Neuronal stem cell (in vitro differentiated cells): ENCODE results near the gene HTD2.
A peak's percentile ranks its signal among the peaks of the same experiment; 100 is the strongest.

Experiments used
- DNase-seq: peaks from one replicate; pipeline ENCODE4 v3.0.0-alpha.2; 2013; ENCODE audit warnings: low spot score
- H2AFZ ChIP-seq: one replicate; pipeline ENCODE4 v1.6.1; 2013; ENCODE audit warnings: mild to moderate bottlenecking, low read length, inconsistent platforms
- H2AK5ac ChIP-seq: 2 replicates; pipeline ENCODE4 v1.6.1; 2013; ENCODE audit warnings: low read depth, mild to moderate bottlenecking, inconsistent platforms, low read length, moderate library complexity, mixed read lengths
- H2BK120ac ChIP-seq: 2 replicates; pipeline ENCODE4 v1.6.1; 2013; ENCODE audit warnings: low read depth, mild to moderate bottlenecking, inconsistent platforms, low read length, moderate library complexity, mixed read lengths
- H2BK12ac ChIP-seq: one replicate; pipeline ENCODE4 v1.6.1; 2013; ENCODE audit warnings: low read length, inconsistent platforms
- H2BK15ac ChIP-seq: 2 replicates; pipeline ENCODE4 v1.6.1; 2013; ENCODE audit warnings: mild to moderate bottlenecking, low read length, inconsistent platforms, mixed read lengths
- H2BK5ac ChIP-seq: one replicate; pipeline ENCODE4 v1.6.1; 2013; ENCODE audit warnings: inconsistent platforms, mild to moderate bottlenecking, low read length, moderate library complexity
- H3K14ac ChIP-seq: one replicate; pipeline ENCODE4 v1.6.1; 2013; ENCODE audit warnings: low read length, inconsistent platforms
- H3K18ac ChIP-seq: 2 replicates; pipeline ENCODE4 v1.6.1; 2013; ENCODE audit warnings: low read length, inconsistent platforms
- H3K23ac ChIP-seq: 2 replicates; pipeline ENCODE4 v1.6.1; 2013; ENCODE audit warnings: low read depth, mild to moderate bottlenecking, mixed read lengths, low read length, inconsistent platforms; ENCODE audit not compliant: poor library complexity
- H3K27ac ChIP-seq: replicated peaks from 3 replicates; pipeline ENCODE4 v1.5.1; 2013; ENCODE audit warnings: low read length, inconsistent platforms
- H3K27me3 ChIP-seq, 3 experiments: 2 replicates each; pipeline ENCODE4 v1.6.1; 2013; ENCODE audit warnings: low read length in 3 of 3, mild to moderate bottlenecking in 2 of 3, inconsistent platforms in 1 of 3, low read depth in 1 of 3, mixed read lengths in 1 of 3, moderate library complexity in 1 of 3; ENCODE audit not compliant: control insufficient read depth in 3 of 3, insufficient read depth in 3 of 3
- H3K36me3 ChIP-seq, 2 donors: replicated peaks in 1 of 2; 2 replicates each; pipeline ENCODE4 v1.6.1; 2013; ENCODE audit warnings: low read length in 2 of 2; ENCODE audit not compliant: control insufficient read depth in 2 of 2, insufficient read depth in 2 of 2
- H3K4ac ChIP-seq: 2 replicates; pipeline ENCODE4 v1.6.1; 2013; ENCODE audit warnings: inconsistent platforms, mild to moderate bottlenecking, low read length, moderate library complexity
- H3K4me1 ChIP-seq, 2 donors: 1 replicate in 1 of 2; 2 replicates in 1 of 2; pipeline ENCODE4 v1.6.1; 2013; ENCODE audit warnings: low read length in 2 of 2, low read depth in 1 of 2; ENCODE audit not compliant: control insufficient read depth in 2 of 2, insufficient read depth in 1 of 2
- H3K4me2 ChIP-seq: one replicate; pipeline ENCODE4 v1.6.1; 2013; ENCODE audit warnings: mild to moderate bottlenecking, low read length, inconsistent platforms; ENCODE audit not compliant: insufficient read depth, poor library complexity, severe bottlenecking
- H3K4me3 ChIP-seq, 2 donors: 2 replicates each; pipeline ENCODE4 v1.5.1; 2013; ENCODE audit warnings: low read length in 2 of 2, mild to moderate bottlenecking in 2 of 2, inconsistent platforms in 1 of 2, moderate library complexity in 1 of 2
- H3K79me1 ChIP-seq: one replicate; pipeline ENCODE4 v1.6.1; 2013; ENCODE audit warnings: low read depth, mild to moderate bottlenecking, inconsistent platforms, low read length, moderate library complexity
- H3K9ac ChIP-seq: one replicate; pipeline ENCODE4 v1.6.1; 2013; ENCODE audit warnings: mild to moderate bottlenecking, low read depth, low read length, inconsistent platforms; ENCODE audit not compliant: poor library complexity
- H3K9me3 ChIP-seq, 2 donors: replicated peaks in 1 of 2; 2 replicates each; pipeline versions ENCODE3 to v1.6.1; 2013; ENCODE audit warnings: low read length in 2 of 2, mild to moderate bottlenecking in 2 of 2, inconsistent platforms in 1 of 2, low read depth in 1 of 2, mixed read lengths in 1 of 2, moderate library complexity in 1 of 2; ENCODE audit not compliant: control insufficient read depth in 2 of 2, insufficient read depth in 1 of 2
- H4K8ac ChIP-seq: one replicate; pipeline ENCODE4 v1.6.1; 2013; ENCODE audit warnings: low read depth, mild to moderate bottlenecking, inconsistent platforms, low read length, moderate library complexity
- H4K91ac ChIP-seq: one replicate; pipeline ENCODE4 v1.6.1; 2013; ENCODE audit warnings: low read length, low read depth, mild to moderate bottlenecking, inconsistent platforms; ENCODE audit not compliant: poor library complexity
- WGBS, 2 donors: extraction: QIAGEN DNeasy Blood & Tissue Kit; methylation state at CpG; one replicate each; pipeline ENCODE4 v1.1.7; 2013; ENCODE audit warnings: missing lambda C conversion rate in 2 of 2, mixed read lengths in 1 of 2; ENCODE audit not compliant: insufficient read length in 2 of 2, insufficient replicate concordance in 1 of 2; ENCODE audit errors: extremely low coverage in 2 of 2; 5-methylcytosine and 5-hydroxymethylcytosine counted together

Gene HTD2

DNA sequence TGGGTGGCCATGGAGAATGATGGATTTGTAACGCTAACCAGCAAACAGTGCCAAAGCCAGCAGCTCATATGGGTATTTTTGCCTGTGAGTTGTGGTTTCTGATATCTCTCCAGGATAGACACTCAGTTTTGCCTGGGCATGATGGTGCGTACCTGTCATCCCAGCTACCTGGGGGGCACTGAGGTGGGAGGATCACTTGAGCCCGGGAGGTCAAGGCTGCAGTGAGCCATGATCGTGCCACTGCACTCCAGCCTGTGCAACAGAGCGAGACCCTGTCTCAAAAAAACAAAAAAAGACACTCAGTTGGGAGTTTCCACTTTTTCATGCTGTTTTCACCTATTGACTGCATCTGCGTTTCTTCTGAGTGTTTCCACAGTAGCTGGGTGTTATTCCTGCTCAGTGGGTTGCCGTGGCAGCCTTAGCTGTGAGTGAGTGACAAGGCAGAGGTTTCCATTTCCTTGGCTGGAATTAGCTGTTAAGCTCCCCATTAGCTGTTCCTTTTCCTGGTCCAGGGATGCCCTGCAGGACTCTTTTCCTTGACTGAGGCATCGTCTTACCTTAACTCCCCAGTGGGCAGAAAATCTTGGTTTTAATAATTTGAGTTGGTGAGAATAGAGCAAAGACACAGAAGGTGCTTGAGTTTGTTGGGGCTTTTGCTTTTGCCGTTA, 14.5 kb upstream of the HTD2 start:
- no peaks in the 10 kb centered on the region for H3K79me1 ChIP-seq
- H2AFZ ChIP-seq, result no peak overlapping the region
- no CpG with 5 or more reads among the region's 9 CpGs for WGBS, 2 donors
- no peak overlapping the region for H2AK5ac ChIP-seq
- no peak overlapping the region for H2BK15ac ChIP-seq
- H3K27me3 ChIP-seq, result peaks cover 0 to 11% (median 0%) of the 10 kb centered on the region in 3 experiments
- H3K9me3 ChIP-seq, result peaks cover 5 to 6% of the 10 kb centered on the region in 2 donors
- no peak overlapping the region for H3K4me3 ChIP-seq
- H3K27ac ChIP-seq, result no peak overlapping the region
- H3K14ac ChIP-seq, result no peak overlapping the region
- no peak overlapping the region for H4K8ac ChIP-seq
- no peak overlapping the region for H3K4ac ChIP-seq
- peaks cover 0 to 10% of the 10 kb centered on the region in 2 donors for H3K36me3 ChIP-seq
- H3K23ac ChIP-seq, result no peak overlapping the region
- no peak overlapping the region for H4K91ac ChIP-seq
- no peak overlapping the region for H2BK5ac ChIP-seq
- no peak overlapping the region for H3K9ac ChIP-seq
- peaks cover 0 to 6% of the 10 kb centered on the region in 2 donors for H3K4me1 ChIP-seq
- H2BK120ac ChIP-seq, result no peak overlapping the region
- no peak for DNase-seq
- no peak overlapping the region for H2BK12ac ChIP-seq
- H3K4me2 ChIP-seq, result no peak overlapping the region
- H3K18ac ChIP-seq, result no peak overlapping the region

DNA sequence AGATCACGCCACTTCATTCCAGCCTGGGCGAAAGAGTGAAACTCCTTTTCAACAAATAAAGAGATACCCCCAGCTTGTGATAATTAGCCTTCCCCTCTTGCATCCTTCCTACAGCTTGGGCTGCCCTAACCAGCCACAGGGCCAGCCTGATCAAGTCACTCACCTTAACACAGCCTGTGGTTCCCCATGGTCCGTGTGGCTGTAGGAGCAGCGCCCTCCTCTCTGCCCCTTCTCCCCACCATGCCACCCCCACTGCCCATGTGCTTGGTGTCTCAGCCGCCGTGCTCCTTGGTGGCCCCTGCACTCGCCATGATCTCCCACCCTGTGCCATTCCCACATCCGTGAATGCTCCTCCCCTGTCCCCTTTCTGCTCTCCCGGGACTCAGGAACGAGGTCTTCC, 13.5 kb upstream of the HTD2 start:
- peaks cover 0 to 17% (median 0%) of the 10 kb centered on the region in 3 experiments for H3K27me3 ChIP-seq
- no peak overlapping the region for H2AFZ ChIP-seq
- no peak overlapping the region for H4K91ac ChIP-seq
- no peak overlapping the region for H2BK120ac ChIP-seq
- H3K4me1 ChIP-seq, result peaks cover 0 to 6% of the 10 kb centered on the region in 2 donors
- H2BK5ac ChIP-seq, result no peak overlapping the region
- no peak overlapping the region for H2AK5ac ChIP-seq
- H3K4me3 ChIP-seq, result no peak overlapping the region
- no peak overlapping the region for H2BK12ac ChIP-seq
- no peak overlapping the region for H3K27ac ChIP-seq
- H3K14ac ChIP-seq, result no peak overlapping the region
- peaks cover 5 to 6% of the 10 kb centered on the region in 2 donors for H3K9me3 ChIP-seq
- DNase-seq, result no peak
- no peak overlapping the region for H3K4ac ChIP-seq
- H3K4me2 ChIP-seq, result no peak overlapping the region
- no peak overlapping the region for H3K9ac ChIP-seq
- no CpG with 5 or more reads among the region's 10 CpGs for WGBS, 2 donors
- peak overlapping the region; percentile 43 for H3K23ac ChIP-seq
- no peak overlapping the region for H2BK15ac ChIP-seq
- peak overlapping the region; percentile 17 for H3K18ac ChIP-seq
- H3K36me3 ChIP-seq, result peaks cover 0 to 8% of the 10 kb centered on the region in 2 donors
- H3K79me1 ChIP-seq, result no peaks in the 10 kb centered on the region
- H4K8ac ChIP-seq, result no peak overlapping the region

DNA sequence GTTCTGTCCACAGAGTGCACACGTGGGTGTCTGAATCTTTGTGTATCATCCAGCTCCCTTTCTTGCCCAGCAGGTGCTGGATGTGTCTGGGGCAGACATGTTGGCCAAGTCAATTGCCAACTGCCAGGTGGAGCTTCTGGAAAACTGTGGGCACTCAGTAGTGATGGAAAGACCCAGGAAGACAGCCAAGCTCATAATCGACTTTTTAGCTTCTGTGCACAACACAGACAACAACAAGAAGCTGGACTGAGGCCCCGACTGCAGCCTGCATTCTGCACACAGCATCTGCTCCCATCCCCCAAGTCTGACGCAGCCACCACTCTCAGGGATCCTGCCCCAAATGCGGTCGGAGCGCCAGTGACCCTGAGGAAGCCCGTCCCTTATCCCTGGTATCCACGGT, 12.8 kb upstream of the HTD2 start:
- Histone ChIP-seq H2BK120ac (no peak overlapping the region), H3K4ac (no peak overlapping the region), H2AFZ (no peak overlapping the region), H3K4me3 (no peak overlapping the region), H3K27me3 (peaks cover 0 to 21% (median 0%) of the 10 kb centered on the region in 3 experiments), H3K14ac (no peak overlapping the region), H3K4me2 (no peak overlapping the region), H3K9me3 (peaks cover 3 to 5% of the 10 kb centered on the region in 2 donors), H3K9ac (no peak overlapping the region), H4K8ac (no peak overlapping the region), H3K18ac (no peak overlapping the region), H4K91ac (no peak overlapping the region), H3K27ac (no peak overlapping the region), H2BK15ac (no peak overlapping the region), H3K79me1 (no peaks in the 10 kb centered on the region), H2BK12ac (no peak overlapping the region), H3K36me3 (peaks cover 0 to 3% of the 10 kb centered on the region in 2 donors), H2AK5ac (no peak overlapping the region), H3K4me1 (peaks cover 0 to 6% of the 10 kb centered on the region in 2 donors), H3K23ac (no peak overlapping the region), H2BK5ac (no peak overlapping the region)
- WGBS, 2 donors, result no CpG with 5 or more reads among the region's 9 CpGs
- no peak for DNase-seq

DNA sequence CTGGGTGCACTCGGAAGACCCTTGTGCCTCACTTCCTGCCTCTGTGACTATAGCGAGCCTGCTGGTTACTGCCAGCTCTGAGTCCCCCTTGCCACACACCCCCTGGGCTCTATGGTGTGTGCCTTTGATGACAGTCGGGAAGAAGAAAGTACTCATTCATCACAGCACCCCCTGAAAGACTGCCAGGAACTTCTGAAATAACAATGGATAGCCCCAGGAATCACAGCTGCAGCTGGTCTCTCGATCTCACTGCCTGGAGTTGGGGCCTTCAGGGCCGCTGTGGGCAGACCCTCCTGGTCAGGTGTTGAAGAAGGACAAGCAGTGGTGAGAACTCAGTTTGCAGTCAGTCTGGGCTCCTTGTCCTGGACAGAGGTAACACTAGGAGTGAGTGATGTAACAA, 10.1 kb upstream of the HTD2 start:
- no CpG with 5 or more reads among the region's 5 CpGs for WGBS, 2 donors

More for the DNA sequence above, 10.1 kb upstream of the HTD2 start:
- Histone ChIP-seq H2BK120ac (no peak overlapping the region), H3K4me2 (no peak overlapping the region), H2AK5ac (no peak overlapping the region), H4K8ac (no peak overlapping the region), H3K9ac (no peak overlapping the region), H2BK12ac (no peak overlapping the region), H2AFZ (peak overlapping the region; percentile 66), H3K4me3 (no peak overlapping the region), H3K23ac (no peak overlapping the region), H3K4me1 (peaks cover 2 to 6% of the 10 kb centered on the region in 2 donors), H2BK15ac (no peak overlapping the region), H3K27ac (no peak overlapping the region), H3K9me3 (peaks cover 2 to 5% of the 10 kb centered on the region in 2 donors), H3K79me1 (no peaks in the 10 kb centered on the region), H3K14ac (no peak overlapping the region), H3K27me3 (peaks cover 0 to 33% (median 3%) of the 10 kb centered on the region in 3 experiments), H2BK5ac (no peak overlapping the region), H3K18ac (no peak overlapping the region), H3K36me3 (peaks cover 0 to 2% of the 10 kb centered on the region in 2 donors), H4K91ac (no peak overlapping the region), H3K4ac (no peak overlapping the region)
- DNase-seq, result no peak
